ENCODE results near the gene SDE2.
A peak's percentile ranks its signal among the peaks of the same experiment; 100 is the strongest.
"Not testable (repeated sequence)": the region's sequence is repeated elsewhere in the genome, so short reads cannot be mapped to it uniquely, and the experiment has no call there.

Gene SDE2

DNA sequence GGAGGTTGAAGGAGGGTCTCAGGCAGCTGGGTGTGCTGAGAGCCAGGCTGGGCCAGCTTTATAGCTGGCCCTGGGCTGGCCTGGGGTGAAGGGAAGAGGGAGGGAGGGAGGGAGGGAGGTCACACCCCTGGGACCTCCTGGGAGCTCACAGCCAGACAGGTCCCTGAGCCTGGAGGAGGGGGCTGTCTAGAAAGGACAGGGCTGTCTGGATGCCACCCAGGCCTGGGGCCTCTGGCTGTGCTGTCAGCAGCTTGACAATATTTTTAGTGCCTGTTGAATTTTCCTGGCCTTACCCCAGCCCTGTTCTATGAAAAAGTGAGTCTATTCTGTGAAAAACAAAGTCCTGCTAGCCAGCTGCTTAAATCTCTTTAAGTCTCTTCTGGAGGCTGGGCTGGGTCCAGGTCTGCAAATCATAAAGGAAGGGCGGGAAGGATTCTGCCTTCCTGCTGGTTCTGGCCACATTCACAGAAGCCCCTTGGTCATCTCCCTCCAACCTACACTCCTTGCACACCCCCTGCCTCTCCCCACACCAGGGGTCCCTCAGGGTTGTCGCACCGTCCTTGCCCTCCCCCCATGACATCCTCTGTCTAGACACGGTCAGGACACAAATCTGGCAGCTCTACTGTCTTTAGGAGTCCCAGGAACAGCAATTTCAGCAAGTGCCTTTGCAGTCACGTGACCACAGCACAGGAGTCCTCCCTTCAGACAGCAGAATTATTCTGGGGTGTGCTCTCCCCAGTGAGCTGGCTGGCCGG is 57.8 kb downstream of the SDE2 start, which contains the start of gene LEFTY2:
TSS of gene LEFTY2 (minus strand) at position 34 of the 755 bp plus-strand sequence. CDS start 80 bp downstream, outside the sequence.
- intact Hi-C loops (cut with DNase I; ENCODE audit: low total_unique reads) = no loop called here
- Histone ChIP-seq H3K4me3 (peak within 1 kb of the TSS in 1 of 2 donors; percentile 19), H3K27ac (peak within 1 kb of the TSS; percentile 80 to 81), H3K4me1 (peaks cover 0 to 27% (median 19%) of the 10 kb centered on the region in 4 donors), H3K27me3 (no peaks in the 10 kb centered on the region), H3K9me3 (no peaks in the 10 kb centered on the region), H3K36me3 (no peaks in the 10 kb centered on the region)
- TF ChIP-seq, protein P1, sequence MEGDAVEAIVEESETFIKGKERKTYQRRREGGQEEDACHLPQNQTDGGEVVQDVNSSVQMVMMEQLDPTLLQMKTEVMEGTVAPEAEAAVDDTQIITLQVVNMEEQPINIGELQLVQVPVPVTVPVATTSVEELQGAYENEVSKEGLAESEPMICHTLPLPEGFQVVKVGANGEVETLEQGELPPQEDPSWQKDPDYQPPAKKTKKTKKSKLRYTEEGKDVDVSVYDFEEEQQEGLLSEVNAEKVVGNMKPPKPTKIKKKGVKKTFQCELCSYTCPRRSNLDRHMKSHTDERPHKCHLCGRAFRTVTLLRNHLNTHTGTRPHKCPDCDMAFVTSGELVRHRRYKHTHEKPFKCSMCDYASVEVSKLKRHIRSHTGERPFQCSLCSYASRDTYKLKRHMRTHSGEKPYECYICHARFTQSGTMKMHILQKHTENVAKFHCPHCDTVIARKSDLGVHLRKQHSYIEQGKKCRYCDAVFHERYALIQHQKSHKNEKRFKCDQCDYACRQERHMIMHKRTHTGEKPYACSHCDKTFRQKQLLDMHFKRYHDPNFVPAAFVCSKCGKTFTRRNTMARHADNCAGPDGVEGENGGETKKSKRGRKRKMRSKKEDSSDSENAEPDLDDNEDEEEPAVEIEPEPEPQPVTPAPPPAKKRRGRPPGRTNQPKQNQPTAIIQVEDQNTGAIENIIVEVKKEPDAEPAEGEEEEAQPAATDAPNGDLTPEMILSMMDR (IDR thresholded peaks at IDR 0.05) = no peak
- DNase-seq = no peak

DNA sequence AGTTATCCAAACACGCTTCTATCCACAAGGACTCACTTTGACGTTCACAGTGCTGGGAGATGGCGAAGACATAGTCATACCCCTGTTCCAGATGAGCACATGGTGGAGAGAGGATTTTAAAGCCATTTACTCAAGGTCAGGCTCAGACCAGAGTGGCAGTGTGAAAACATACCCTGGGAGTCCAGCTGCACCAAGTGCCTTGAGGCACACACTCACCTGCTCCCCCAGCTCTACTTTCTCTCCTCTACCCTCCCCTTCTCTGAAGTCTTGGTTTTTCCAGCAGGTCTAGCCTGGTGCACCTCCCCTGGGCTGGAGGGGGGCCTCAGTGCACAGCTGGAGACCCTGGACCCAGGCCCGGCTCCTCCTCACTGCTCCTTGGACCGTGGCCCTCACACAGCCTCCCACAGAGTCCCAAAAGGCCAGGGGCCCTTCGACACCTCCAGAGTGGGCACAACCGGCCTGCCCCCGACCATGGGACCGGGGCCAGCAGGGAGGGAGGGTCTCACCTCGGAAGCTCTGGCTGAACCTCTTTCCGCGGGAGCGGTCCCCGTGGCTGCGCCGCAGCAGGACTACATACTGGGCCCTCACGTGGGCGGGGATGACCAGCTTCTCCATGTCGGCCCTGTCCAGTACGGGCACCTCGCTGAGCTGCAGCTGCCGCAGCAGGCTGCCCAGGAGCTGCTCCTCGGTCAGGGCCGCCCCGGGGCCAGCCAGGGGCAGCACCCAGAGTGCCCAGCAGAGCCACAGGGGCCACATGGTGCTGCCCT is 58.6 kb downstream of the SDE2 start:
- Histone ChIP-seq H3K4me1 (peaks cover 0 to 27% (median 19%) of the 10 kb centered on the region in 4 donors), H3K27ac (peak overlapping the region; percentile 80 to 81), H3K27me3 (no peaks in the 10 kb centered on the region), H3K36me3 (no peaks in the 10 kb centered on the region), H3K4me3 (peak overlapping the region in 1 of 2 donors; percentile 19), H3K9me3 (no peaks in the 10 kb centered on the region)
- DNase-seq = no peak
- TF ChIP-seq, protein P1 (IDR thresholded peaks at IDR 0.05) = no peak
- intact Hi-C loops (cut with DNase I; ENCODE audit: low total_unique reads) = no loop called here

DNA sequence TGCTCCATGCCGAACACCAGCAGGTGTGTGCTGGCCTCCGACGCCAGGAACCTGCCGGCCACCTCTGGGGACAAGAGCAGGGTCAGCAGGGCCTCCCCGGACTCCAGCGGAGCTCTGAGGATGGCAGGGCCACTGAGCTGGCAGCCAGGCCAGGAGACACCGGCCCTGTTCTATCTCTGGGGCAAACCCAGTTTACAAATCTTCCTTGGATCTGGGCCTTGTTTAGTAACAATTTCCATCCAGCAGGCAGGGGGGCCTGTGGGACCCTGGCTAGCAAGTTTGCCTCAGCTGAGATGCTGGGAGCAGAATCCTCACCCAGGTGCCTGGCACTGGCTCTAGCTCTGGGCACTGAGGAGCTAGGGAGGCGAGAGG is 59.2 kb downstream of the SDE2 start:
- intact Hi-C loops (cut with DNase I; ENCODE audit: low total_unique reads); H3K4me3 ChIP-seq; H3K27ac ChIP-seq; H3K36me3 ChIP-seq; DNase-seq; H3K27me3 ChIP-seq; H3K9me3 ChIP-seq: not testable (repeated sequence)
- peaks cover 0 to 27% (median 19%) of the 10 kb centered on the region in 4 donors for H3K4me1 ChIP-seq

DNA sequence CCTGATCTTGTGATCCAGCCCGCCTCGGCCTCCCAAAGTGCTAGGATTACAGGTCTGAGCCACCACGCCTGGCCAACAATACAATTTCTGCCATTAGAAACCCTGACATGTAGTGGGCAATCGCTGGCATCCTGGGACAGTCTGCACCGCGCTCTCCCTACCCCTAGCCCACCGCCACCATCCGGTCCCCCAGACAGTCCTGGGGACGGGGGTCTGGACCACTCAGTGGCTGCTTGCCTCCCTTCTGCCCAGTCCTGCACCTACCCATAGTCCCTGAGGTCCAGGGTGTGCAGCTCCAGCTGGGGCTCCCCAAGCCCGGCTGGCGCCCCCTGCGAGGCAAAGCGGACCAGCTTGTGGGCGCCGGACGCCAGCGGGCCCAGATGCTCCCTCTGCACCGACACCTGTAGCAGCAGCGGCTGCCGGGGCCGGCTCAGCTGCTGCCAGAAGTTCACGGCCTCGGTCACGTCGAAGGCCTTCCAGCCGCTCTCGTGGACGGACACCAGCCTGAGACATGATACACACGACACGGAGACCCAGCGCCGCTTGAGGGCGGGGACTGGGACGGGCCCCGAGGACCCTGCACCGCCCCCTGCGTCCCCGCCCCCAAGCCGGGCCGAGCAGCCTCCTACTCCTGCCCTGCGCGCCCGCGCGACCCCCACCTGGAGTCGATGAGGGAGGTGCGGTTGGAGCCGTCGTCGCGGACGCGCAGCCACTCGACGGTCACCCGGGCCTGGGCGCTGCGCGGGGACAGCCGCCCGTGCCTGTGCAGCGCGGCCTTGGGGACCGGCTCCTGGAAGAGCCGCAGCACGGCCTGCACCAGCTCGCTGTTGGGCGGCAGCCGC is 59.8 kb downstream of the SDE2 start:
- H3K9me3 ChIP-seq; H3K36me3 ChIP-seq; intact Hi-C loops (cut with DNase I; ENCODE audit: low total_unique reads); H3K27ac ChIP-seq; DNase-seq; H3K27me3 ChIP-seq; H3K4me3 ChIP-seq: not testable (repeated sequence)
- H3K4me1 ChIP-seq = peaks cover 0 to 27% (median 19%) of the 10 kb centered on the region in 4 donors

DNA sequence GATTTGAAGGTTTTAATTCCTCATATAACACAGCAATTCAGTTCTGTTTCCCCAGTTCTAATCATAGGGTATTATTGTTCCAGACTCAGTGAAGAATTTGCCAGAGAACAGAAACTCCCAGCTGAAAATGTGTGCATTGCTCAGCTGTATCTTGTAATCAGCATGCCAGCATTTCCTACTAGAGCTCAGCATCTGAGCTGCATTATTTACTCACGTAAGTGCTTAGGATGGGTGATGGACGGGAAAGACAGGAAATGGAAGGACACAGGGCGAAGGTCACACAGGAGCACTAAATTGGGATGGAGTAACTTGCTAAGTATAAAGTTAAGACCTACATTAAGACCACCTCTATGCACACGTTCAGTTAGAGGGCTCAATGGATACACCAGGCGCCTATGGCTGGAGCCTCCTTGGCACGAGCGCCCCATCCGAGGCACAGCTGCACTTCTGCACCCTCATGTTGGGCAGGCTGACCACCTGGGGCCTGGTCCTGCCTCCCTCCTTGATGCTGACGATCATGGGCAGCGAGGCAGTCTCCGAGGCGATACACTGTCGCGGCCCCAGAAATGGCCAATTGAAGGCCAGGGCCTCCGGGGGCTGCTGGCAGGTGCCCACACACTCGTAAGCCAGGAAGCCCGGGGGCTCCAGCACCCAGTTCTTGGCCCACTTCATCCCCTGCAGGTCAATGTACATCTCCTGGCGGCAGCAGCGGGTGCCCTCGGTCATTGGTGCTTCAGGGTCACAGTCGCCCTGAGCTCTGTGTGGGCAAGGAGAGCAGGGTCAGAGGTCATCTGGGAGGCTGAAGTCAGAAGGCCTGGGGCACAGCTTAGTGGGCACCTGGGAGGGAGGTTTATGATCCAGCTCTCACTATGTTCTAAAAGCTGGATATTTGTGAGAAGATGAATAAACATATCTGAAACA is 61.8 kb downstream of the SDE2 start:
- Histone ChIP-seq H3K9me3 (no peaks in the 10 kb centered on the region), H3K27me3 (no peaks in the 10 kb centered on the region), H3K4me1 (peaks cover 0 to 21% (median 19%) of the 10 kb centered on the region in 4 donors), H3K36me3 (no peaks in the 10 kb centered on the region), H3K27ac (no peak overlapping the region), H3K4me3 (no peak overlapping the region)
- TF ChIP-seq, protein P1 (IDR thresholded peaks at IDR 0.05) = no peak
- intact Hi-C loops (cut with DNase I; ENCODE audit: low total_unique reads) = no loop called here
- no peak for DNase-seq

Data from tibial artery (tissue), 4 donors.